Heart left ventricle (tissue), 16 donors: ENCODE results near the gene POMGNT1. TPM values are rescaled to one million over a fixed set of nuclear protein-coding genes. Genes with fewer than 3 reads are reported as not detected.
A peak's percentile ranks its signal among the peaks of the same experiment; 100 is the strongest.

Source experiments
- ATAC-seq, 4 donors: fragments of 200-7000 bp; cut with Tn5 transposase; one replicate each; pipeline ENCODE4 v1.9.1; 2020 to 2022; ENCODE audit warnings: moderate library complexity in 4 of 4, mild to moderate bottlenecking in 3 of 4, moderate number of reproducible peaks in 1 of 4
- DNase-seq, 5 donors: peaks; one replicate each; pipeline ENCODE4 v3.0.0-alpha.2; 2020
- H3K27ac ChIP-seq, 12 donors: fragments of 200-600 bp; sonication (generic) in 4 of 12; one replicate each; pipeline versions ENCODE4 v1.5.0 to v1.8.0; 2016 to 2022; ENCODE audit warnings: mild to moderate bottlenecking in 2 of 12
- H3K27me3 ChIP-seq, 9 donors: fragments of 200-600 bp; sonication (generic) in 2 of 9; one replicate each; pipeline versions ENCODE4 v1.5.1 to v1.8.0; 2016 to 2022; ENCODE audit warnings: mild to moderate bottlenecking in 3 of 9
- H3K36me3 ChIP-seq, 9 donors: fragments of 200-600 bp; sonication (generic) in 2 of 9; one replicate each; pipeline versions ENCODE4 v1.5.0 to v1.8.0; 2018 to 2022; ENCODE audit warnings: mild to moderate bottlenecking in 2 of 9
- H3K4me1 ChIP-seq, 12 donors: fragments of 200-600 bp; sonication (generic) in 4 of 12; one replicate each; pipeline versions ENCODE4 v1.5.0 to v1.8.0; 2016 to 2022; ENCODE audit warnings: mild to moderate bottlenecking in 3 of 12
- H3K4me3 ChIP-seq, 12 donors: fragments of 200-600 bp; sonication (generic) in 4 of 12; one replicate each; pipeline versions ENCODE4 v1.5.0 to v1.8.0; 2017 to 2022; ENCODE audit warnings: mild to moderate bottlenecking in 9 of 12, moderate library complexity in 4 of 12
- H3K9me3 ChIP-seq, 12 donors: fragments of 200-600 bp; sonication (generic) in 4 of 12; one replicate each; pipeline versions ENCODE4 v1.5.0 to v1.8.0; 2016 to 2022; ENCODE audit warnings: mild to moderate bottlenecking in 1 of 12
- POLR2A ChIP-seq, 2 donors: fragments of 450-650 bp; IDR thresholded peaks; one replicate each; pipeline ENCODE4 v1.6.1; 2017; ENCODE audit warnings: antibody characterized with exemption in 2 of 2, mild to moderate bottlenecking in 2 of 2, moderate library complexity in 2 of 2
- WGBS, 4 donors: extraction: QIAGEN DNeasy Blood & Tissue Kit in 2 of 4; methylation state at CpG; one replicate each; pipeline versions ENCODE4 v1.1.5 to v1.1.7; 2013 to 2018; 5-methylcytosine and 5-hydroxymethylcytosine counted together
- intact Hi-C, 10 donors: fragments of 100-400 bp; cut with DNase I; formaldehyde crosslinking; loops; one replicate each; pipeline versions ENCODE4 v1.11.1 to v1.14.2; 2022
- polyA plus RNA-seq, 2 donors: library from polyadenylated mRNA; stranded (reverse); fragments of 200-250 nt; gene quantifications; one replicate each; pipeline ENCODE4 v1.2.3, GENCODE V29; 2013
- total RNA-seq, 9 donors: library from RNA; depleted of rRNA in 2 of 9; stranded (reverse); fragments of >200 nt in 2 of 9; fragmentation: NEBNext Ultra II Directional in 3 of 9; extraction: Animal tissue kit (Norgen Biotek cat#: 25700) in 3 of 9; gene quantifications; one replicate each; pipeline versions ENCODE4 v1.1.0 to v1.2.4, GENCODE V29; 2016 to 2023
- TF ChIP-seq, protein P1 (sequence below), 12 donors: fragments of 200-600 bp; sonication (generic) in 4 of 12; IDR thresholded peaks; one replicate each; pipeline versions ENCODE4 v1.5.0 to v1.8.0; 2018 to 2022; ENCODE audit warnings: antibody characterized with exemption in 12 of 12, mild to moderate bottlenecking in 5 of 12
- donor health status: ischemic (EF 13 %, LVEDD 7.1; RV severe dilation, severe dysfunction).
- donor health status: healthy with polysubstance abuse.
- donor health status: DM: no; HTN: yes; CAD: no.
- donor health status: DM: no; HTN: no; CAD: no.
- donor health status: ischemic (EF 25% LVEDD 6.9; RV normal size, moderate dysfunction).
- donor health status: ischemic (EF 25% LVEDD 5.7; RV mildly dilated, moderate dysfunction).
- donor health status: healthy.
- donor health status: DM: yes; HTN: yes; CAD: no.
- donor health status: ischemic (EF 35%, LVEDD 5.7; RV mildly dilated, moderate dysfunction).
- donor health status: nonischemic (EF 11% LVEDD 7.7; RV severe dilation, severe dysfunction).
- donor health status: DM: yes; HTN: yes; CAD: no.
- donor health status: PGD.
- donor health status: ischemic (EF 29% LVEDD 5.4; RV normal size, mild dysfunction).
- donor health status: nonischemic (EF 23%, LVEDD 6.1; RV moderate dilation, normal function).

POMGNT1 gene
- total and polyA plus RNA-seq, 11 donors = 85.2 to 203 (median 139) TPM

DNA sequence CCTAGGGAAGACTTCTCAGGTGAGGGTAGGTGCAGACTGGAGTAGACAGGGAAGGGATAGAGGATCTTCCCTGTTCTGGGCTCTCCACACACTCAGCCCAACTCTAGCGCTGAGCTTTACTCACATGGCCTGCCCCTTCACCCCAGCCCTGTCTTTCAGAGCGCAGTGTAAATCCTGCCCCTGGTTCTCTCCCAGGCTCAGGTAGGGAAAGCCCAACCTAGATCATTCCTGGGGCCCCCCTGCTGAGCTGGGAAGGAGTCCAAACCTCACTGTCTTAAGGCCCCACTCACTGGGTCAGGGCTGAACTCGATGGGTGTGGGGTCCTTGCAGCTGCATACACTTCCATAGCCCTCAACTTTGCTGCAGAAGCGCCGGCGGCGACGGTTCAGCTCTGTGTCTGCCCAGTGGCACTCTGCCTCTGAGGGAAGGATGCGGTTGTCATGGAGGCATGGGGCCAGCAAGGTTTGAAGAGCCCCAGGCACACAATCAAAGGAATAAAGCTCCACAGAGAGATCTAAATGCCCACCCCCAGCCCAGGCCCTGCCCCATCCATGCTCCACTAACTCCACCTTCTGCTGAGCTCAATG, 4.2 kb downstream of the POMGNT1 start:
- no peak overlapping the region for H3K4me3 ChIP-seq
- peaks cover 2 to 45% (median 26%) of the 10 kb centered on the region in 12 donors for H3K4me1 ChIP-seq
- WGBS, 4 donors = 87 to 100% (median 92%) methylated on average over 2 to 9 of the region's 9 CpGs
- TF ChIP-seq, protein P1, sequence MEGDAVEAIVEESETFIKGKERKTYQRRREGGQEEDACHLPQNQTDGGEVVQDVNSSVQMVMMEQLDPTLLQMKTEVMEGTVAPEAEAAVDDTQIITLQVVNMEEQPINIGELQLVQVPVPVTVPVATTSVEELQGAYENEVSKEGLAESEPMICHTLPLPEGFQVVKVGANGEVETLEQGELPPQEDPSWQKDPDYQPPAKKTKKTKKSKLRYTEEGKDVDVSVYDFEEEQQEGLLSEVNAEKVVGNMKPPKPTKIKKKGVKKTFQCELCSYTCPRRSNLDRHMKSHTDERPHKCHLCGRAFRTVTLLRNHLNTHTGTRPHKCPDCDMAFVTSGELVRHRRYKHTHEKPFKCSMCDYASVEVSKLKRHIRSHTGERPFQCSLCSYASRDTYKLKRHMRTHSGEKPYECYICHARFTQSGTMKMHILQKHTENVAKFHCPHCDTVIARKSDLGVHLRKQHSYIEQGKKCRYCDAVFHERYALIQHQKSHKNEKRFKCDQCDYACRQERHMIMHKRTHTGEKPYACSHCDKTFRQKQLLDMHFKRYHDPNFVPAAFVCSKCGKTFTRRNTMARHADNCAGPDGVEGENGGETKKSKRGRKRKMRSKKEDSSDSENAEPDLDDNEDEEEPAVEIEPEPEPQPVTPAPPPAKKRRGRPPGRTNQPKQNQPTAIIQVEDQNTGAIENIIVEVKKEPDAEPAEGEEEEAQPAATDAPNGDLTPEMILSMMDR (IDR thresholded peaks at IDR 0.05) = no peak
- no peak for TF ChIP-seq POLR2A (IDR thresholded peaks at IDR 0.05)
- no peak for DNase-seq
- intact Hi-C loops = no loop called here
- ATAC-seq = no peak
- H3K27ac ChIP-seq = peak overlapping the region in 6 of 12 donors; percentile 2 to 70 (median 44)
- H3K9me3 ChIP-seq = no peaks in the 10 kb centered on the region
- H3K36me3 ChIP-seq = peaks cover 0 to 74% (median 63%) of the 10 kb centered on the region in 9 donors
- H3K27me3 ChIP-seq = no peaks in the 10 kb centered on the region

DNA sequence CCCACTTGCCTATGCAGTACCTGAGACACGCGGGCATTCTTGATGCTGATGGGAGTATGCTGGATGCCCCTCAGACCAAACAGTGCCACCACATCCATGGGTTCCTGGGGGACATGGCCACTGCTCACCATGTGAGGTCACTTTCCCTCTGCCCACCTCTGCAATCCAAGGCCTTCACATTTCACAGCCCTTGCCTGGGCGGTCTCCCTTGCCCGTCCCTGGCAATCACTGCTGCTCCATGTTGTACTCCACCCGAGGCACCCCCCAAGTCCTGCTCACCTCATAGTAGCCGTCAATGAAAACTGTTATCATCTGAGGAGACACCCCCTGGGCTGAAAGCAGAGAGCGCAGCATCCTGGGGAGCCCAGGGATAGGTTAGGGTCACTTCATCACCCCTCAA, 4.9 kb downstream of the POMGNT1 start:
- H3K4me1 ChIP-seq = peaks cover 4 to 46% (median 28%) of the 10 kb centered on the region in 12 donors
- H3K4me3 ChIP-seq = no peak overlapping the region
- no peaks in the 10 kb centered on the region for H3K27me3 ChIP-seq
- peaks cover 0 to 79% (median 64%) of the 10 kb centered on the region in 9 donors for H3K36me3 ChIP-seq
- intact Hi-C loops = no loop called here
- TF ChIP-seq, protein P1 (IDR thresholded peaks at IDR 0.05) = no peak
- TF ChIP-seq POLR2A (IDR thresholded peaks at IDR 0.05) = no peak
- no peak overlapping the region for H3K27ac ChIP-seq
- H3K9me3 ChIP-seq = no peaks in the 10 kb centered on the region
- no peak for DNase-seq
- no peak for ATAC-seq
- 94 to 99% (median 97%) methylated on average over 7 of the region's 7 CpGs for WGBS, 4 donors

DNA sequence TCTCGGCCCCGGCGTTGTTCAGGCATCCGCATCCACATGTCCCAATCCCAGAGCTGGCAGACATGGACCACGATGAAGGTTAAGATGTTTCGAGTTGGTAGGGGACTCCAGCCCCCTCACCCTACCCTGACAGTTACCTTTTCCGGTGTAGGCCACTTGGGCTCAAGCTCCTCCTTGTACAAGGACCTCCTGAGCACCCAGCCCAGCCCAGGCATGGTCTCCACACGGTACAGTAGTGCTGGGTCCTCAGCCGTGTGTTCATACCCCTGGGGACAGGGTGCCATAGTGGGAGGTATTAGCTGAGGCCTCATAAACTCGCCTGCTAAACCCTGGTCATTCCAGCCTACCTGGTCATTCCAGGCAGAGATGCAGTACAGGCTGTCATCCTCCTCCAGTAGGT, 6.1 kb downstream of the POMGNT1 start:
- ATAC-seq (no peak), DNase-seq (no peak)
- intact Hi-C loops = no loop called here
- no peaks in the 10 kb centered on the region for H3K27me3 ChIP-seq
- WGBS, 4 donors = 93 to 96% (median 95%) methylated on average over 5 to 10 of the region's 10 CpGs
- peaks cover under 1 to 46% (median 23%) of the 10 kb centered on the region in 12 donors for H3K4me1 ChIP-seq
- no peak overlapping the region for H3K27ac ChIP-seq
- no peak overlapping the region for H3K4me3 ChIP-seq
- TF ChIP-seq POLR2A (IDR thresholded peaks at IDR 0.05) = no peak
- TF ChIP-seq, protein P1 (IDR thresholded peaks at IDR 0.05) = no peak
- H3K9me3 ChIP-seq = no peaks in the 10 kb centered on the region
- H3K36me3 ChIP-seq = peaks cover 0 to 88% (median 66%) of the 10 kb centered on the region in 9 donors

DNA sequence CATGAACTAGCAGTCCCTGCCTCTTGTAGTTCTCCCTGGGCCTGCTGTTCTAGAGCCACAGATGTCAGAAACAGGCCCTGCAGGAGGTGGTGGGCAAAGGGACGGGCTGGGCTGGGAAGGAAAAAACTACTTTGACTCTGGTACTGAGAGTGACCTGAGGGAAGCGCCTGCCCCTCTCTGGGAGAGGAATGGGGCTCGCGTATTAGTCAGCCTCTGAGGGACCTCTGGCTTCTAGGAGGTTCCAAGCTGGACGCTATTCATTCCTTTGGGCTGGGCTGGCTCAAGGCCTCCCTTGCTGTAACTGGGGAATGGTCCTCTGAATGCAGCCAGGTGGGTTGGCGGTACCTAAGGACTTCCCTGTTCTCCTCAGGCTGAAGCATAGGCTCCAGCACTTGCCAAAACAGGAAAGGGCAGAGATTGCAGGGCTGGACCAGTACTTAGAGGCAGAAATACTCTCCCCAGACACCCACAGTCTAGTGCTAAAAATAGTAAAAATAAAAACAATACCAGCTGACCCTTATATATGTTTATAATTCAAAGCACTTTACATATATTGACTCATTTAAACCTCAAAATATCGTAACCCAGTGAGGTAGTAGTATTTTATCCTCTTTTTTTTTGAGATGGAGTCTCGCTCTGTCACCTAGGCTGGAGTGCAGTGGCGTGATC, 7.1 kb downstream of the POMGNT1 start:
- ATAC-seq (no peak), DNase-seq (no peak)
- intact Hi-C loops = no loop called here
- H3K9me3 ChIP-seq = no peaks in the 10 kb centered on the region
- H3K27ac ChIP-seq = no peak overlapping the region
- TF ChIP-seq, protein P1 (IDR thresholded peaks at IDR 0.05) = no peak
- TF ChIP-seq POLR2A (IDR thresholded peaks at IDR 0.05) = no peak
- no peaks in the 10 kb centered on the region for H3K27me3 ChIP-seq
- WGBS, 4 donors = 90 to 93% (median 91%) methylated on average over 9 of the region's 9 CpGs
- no peak overlapping the region for H3K4me3 ChIP-seq
- peaks cover 0 to 38% (median 13%) of the 10 kb centered on the region in 12 donors for H3K4me1 ChIP-seq
- peaks cover 0 to 80% (median 60%) of the 10 kb centered on the region in 9 donors for H3K36me3 ChIP-seq
